BJ (cell line): ENCODE data around the gene AUH. TPM values are rescaled to one million over a fixed set of nuclear protein-coding genes. Genes with fewer than 3 reads are reported as not detected.

Source experiments
- CTCF ChIA-PET: fragments of 350-600 bp; formaldehyde crosslinking; extraction: SDS; loops from one replicate; lab custom pipeline; 2021; ENCODE audit warnings: antibody characterized with exemption, inconsistent platforms; lab: Yijun Ruan, JAX
- POLR2A ChIA-PET: fragments of 300-600 bp; sonication (Branson Sonifier 250); formaldehyde crosslinking; extraction: SDS; loops from one replicate; lab custom pipeline; 2021; ENCODE audit warnings: antibody characterized with exemption; lab: Charles Lee
- DNase-seq: peaks from one replicate; pipeline ENCODE4 v3.0.0-alpha.2; 2011; ENCODE audit warnings: low read depth
- H3K27me3 ChIP-seq: 2 replicates; pipeline ENCODE4 v1.6.0; 2011; ENCODE audit warnings: low read length; ENCODE audit not compliant: control insufficient read depth, insufficient read depth
- H3K36me3 ChIP-seq: 2 replicates; pipeline ENCODE4 v1.5.1; 2011; ENCODE audit warnings: low read length; ENCODE audit not compliant: control insufficient read depth, insufficient read depth
- H3K4me3 ChIP-seq: 2 replicates; pipeline ENCODE4 v1.5.1; 2011; ENCODE audit warnings: low read depth, mild to moderate bottlenecking, control low read depth, low read length
- CTCF ChIP-seq: IDR thresholded peaks from 2 replicates; pipeline ENCODE4 v1.5.1; 2011; ENCODE audit warnings: low read depth, mild to moderate bottlenecking, control low read depth, inconsistent platforms, low read length, moderate library complexity; ENCODE audit not compliant: insufficient read depth
- polyA plus RNA-seq: library from polyadenylated mRNA; depleted of rRNA; stranded (reverse); fragments of >200 nt; gene quantifications from 2 replicates; pipeline ENCODE4 v1.2.3, GENCODE V29; 2011

Gene AUH
- polyA plus RNA-seq, 1 experiment: 4.1 TPM

- POLR2A ChIA-PET: no interaction called here
- CTCF ChIA-PET: no interaction called here
- DNase-seq: no peak
- TF ChIP-seq CTCF: no peak
- Histone ChIP-seq H3K27me3 (no peaks in the 10 kb centered on the region), H3K4me3 (no peak overlapping the region), H3K36me3 (no peaks in the 10 kb centered on the region)
Measured at GRCh38 chr9:91240596-91241165, 121.0 kb downstream of the AUH start.

GRCh38 chr9:91239367-91240111 is 122.2 kb downstream of the AUH start:
- DNase-seq: no peak
- Histone ChIP-seq H3K27me3 (no peaks in the 10 kb centered on the region), H3K4me3 (no peak overlapping the region), H3K36me3 (no peaks in the 10 kb centered on the region)
- no peak for TF ChIP-seq CTCF
- ChIA-PET POLR2A (no interaction called here), CTCF (interaction anchor here (1.5 kb wide), 1 partner anchor 18 kb away, joined by 4 read pairs; no protein-coding TSS in a partner anchor)

GRCh38 chr9:91234523-91234922 is 127.2 kb downstream of the AUH start:
- DNase-seq: no peak
- ChIA-PET CTCF (no interaction called here), POLR2A (no interaction called here)

GRCh38 chr9:91231619-91232018 is 130.1 kb downstream of the AUH start:
- POLR2A ChIA-PET: interaction anchor here (0.6 kb wide), 1 partner anchor 202 kb away, joined by 3 read pairs; no protein-coding TSS in a partner anchor
- CTCF ChIA-PET: interaction anchor here (0.6 to 1.1 kb wide), 2 partner anchors 18 to 100 kb away, joined by 3 read pairs; no protein-coding TSS in a partner anchor
- no peak for TF ChIP-seq CTCF

More at GRCh38 chr9:91234523-91234922, 127.2 kb downstream of the AUH start:
- Histone ChIP-seq H3K36me3 (no peaks in the 10 kb centered on the region), H3K4me3 (no peak overlapping the region), H3K27me3 (no peaks in the 10 kb centered on the region)
- TF ChIP-seq CTCF: no peak

GRCh38 chr9:91223000-91223399 is 138.7 kb downstream of the AUH start:
- no peak for TF ChIP-seq CTCF
- 0 out of 2 replicates have a peak, but pooled peaks cover 2% of the 10 kb centered on the region for H3K36me3 ChIP-seq
- H3K4me3 ChIP-seq: no peak overlapping the region
- CTCF ChIA-PET: interaction anchor here (0.7 kb wide), 1 partner anchor 32 kb away, joined by 3 read pairs; no protein-coding TSS in a partner anchor
- no peaks in the 10 kb centered on the region for H3K27me3 ChIP-seq
- POLR2A ChIA-PET: no interaction called here
- DNase-seq: no peak

More at GRCh38 chr9:91231619-91232018, 130.1 kb downstream of the AUH start:
- Histone ChIP-seq H3K36me3 (no peaks in the 10 kb centered on the region), H3K4me3 (no peak overlapping the region), H3K27me3 (no peaks in the 10 kb centered on the region)
- DNase-seq: no peak
